ENCODE measurements around the gene CNTNAP4.

DNA sequence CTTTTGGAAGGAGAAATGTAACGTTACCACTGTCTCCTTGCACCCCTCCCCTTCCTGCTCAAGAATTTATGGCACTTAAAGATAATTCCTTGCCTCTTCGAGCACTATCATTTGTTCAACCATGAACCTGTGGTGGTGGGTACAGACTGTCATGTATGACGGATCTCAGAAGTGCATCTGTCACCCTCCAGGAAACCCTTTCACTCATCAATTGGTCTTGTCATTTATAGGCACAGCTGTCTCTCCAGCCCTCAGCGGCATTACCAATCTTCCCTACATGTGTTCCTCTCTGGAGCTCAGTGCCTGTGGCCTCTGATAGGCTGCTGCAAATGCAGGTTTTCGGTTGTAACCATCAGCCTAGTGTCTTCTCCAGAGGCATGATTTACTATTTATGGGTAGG lies 15.0 kb downstream of the CNTNAP4 start:
- TF ChIP-seq, protein P1, sequence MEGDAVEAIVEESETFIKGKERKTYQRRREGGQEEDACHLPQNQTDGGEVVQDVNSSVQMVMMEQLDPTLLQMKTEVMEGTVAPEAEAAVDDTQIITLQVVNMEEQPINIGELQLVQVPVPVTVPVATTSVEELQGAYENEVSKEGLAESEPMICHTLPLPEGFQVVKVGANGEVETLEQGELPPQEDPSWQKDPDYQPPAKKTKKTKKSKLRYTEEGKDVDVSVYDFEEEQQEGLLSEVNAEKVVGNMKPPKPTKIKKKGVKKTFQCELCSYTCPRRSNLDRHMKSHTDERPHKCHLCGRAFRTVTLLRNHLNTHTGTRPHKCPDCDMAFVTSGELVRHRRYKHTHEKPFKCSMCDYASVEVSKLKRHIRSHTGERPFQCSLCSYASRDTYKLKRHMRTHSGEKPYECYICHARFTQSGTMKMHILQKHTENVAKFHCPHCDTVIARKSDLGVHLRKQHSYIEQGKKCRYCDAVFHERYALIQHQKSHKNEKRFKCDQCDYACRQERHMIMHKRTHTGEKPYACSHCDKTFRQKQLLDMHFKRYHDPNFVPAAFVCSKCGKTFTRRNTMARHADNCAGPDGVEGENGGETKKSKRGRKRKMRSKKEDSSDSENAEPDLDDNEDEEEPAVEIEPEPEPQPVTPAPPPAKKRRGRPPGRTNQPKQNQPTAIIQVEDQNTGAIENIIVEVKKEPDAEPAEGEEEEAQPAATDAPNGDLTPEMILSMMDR (optimal IDR thresholded peaks at IDR 0.05 in 1 of 3, IDR thresholded peaks at IDR 0.05 in 1 of 3, conservative IDR thresholded peaks at IDR 0.05 in 1 of 3; ENCODE audit: extremely low read depth in 1 of 3, insufficient read depth in 2 of 3, low read length in 3 of 3), result no peak
- TF ChIP-seq EZH2 (IDR thresholded peaks at IDR 0.05; ENCODE audit: low read length), result no peak

Measured in keratinocyte (primary cell).